ENCODE measurements around the gene MATN3. TPM values are rescaled to one million over a fixed set of nuclear protein-coding genes. Genes with fewer than 3 reads are reported as not detected.

The MATN3 gene
- total RNA-seq, 4 donors from 2014 or later, result 0.34 to 0.76 (median 0.60) TPM

DNA sequence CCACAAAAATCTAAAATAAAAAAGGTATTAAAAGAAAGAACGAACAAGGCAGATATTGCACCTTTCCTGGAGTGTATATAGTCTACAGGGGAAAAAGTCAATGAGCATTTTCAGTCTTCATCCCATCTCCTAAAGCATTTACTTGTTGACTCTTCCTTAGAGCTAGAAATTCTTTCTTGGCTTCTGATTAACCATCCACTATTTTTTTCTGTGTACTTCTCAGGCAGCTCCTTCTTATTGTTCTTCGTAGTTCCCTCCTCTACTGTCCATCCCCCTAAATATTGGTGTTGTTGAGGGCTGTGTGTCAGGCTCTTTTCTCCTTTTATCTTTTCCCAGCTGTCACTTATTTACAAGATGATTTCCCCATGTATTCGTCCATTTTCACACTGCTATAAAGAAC is 42.5 kb upstream of the MATN3 start:
- TF ChIP-seq, protein P1, sequence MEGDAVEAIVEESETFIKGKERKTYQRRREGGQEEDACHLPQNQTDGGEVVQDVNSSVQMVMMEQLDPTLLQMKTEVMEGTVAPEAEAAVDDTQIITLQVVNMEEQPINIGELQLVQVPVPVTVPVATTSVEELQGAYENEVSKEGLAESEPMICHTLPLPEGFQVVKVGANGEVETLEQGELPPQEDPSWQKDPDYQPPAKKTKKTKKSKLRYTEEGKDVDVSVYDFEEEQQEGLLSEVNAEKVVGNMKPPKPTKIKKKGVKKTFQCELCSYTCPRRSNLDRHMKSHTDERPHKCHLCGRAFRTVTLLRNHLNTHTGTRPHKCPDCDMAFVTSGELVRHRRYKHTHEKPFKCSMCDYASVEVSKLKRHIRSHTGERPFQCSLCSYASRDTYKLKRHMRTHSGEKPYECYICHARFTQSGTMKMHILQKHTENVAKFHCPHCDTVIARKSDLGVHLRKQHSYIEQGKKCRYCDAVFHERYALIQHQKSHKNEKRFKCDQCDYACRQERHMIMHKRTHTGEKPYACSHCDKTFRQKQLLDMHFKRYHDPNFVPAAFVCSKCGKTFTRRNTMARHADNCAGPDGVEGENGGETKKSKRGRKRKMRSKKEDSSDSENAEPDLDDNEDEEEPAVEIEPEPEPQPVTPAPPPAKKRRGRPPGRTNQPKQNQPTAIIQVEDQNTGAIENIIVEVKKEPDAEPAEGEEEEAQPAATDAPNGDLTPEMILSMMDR (IDR thresholded peaks at IDR 0.05), result no peak
- Histone ChIP-seq H3K36me3 (no peaks in the 10 kb centered on the region), H3K4me1 (peaks cover 17% of the 10 kb centered on the region), H3K4me3 (no peak overlapping the region), H3K9me3 (no peaks in the 10 kb centered on the region), H3K27ac (no peak overlapping the region), H3K27me3 (no peaks in the 10 kb centered on the region)
- no peak for DNase-seq (ENCODE audit: low spot score in 2 of 2)
- 96% methylated on average over 3 of the region's 3 CpGs for WGBS

DNA sequence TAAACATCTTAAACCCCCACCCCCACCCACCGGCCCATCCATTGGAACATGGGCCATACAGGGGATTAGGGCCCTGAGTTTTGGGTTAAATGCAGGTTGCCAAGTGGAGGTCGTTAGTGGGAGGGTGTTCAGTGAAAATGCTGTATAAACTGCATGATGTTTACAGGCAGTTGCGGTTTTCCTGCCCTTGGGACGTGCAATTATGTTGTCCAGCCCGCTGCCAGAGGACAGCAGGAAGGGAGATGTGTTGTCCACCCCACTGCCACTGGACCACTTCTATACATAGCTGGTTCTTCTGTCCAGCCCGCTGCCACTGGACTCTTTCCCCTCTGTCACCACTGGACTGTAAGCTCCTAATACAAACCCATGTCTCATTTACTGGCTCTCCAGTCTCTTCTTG is 41.7 kb upstream of the MATN3 start:
- TF ChIP-seq, protein P1 (IDR thresholded peaks at IDR 0.05), result no peak
- TF ChIP-seq POLR2AphosphoS5 (IDR thresholded peaks at IDR 0.05) (no peak), POLR2A (IDR thresholded peaks at IDR 0.05) (no peak), EP300 (IDR thresholded peaks at IDR 0.05) (no peak)
- Histone ChIP-seq H3K27me3 (no peaks in the 10 kb centered on the region), H3K36me3 (no peaks in the 10 kb centered on the region), H3K9me3 (no peaks in the 10 kb centered on the region), H3K4me3 (no peak overlapping the region), H3K4me1 (peaks cover 25% of the 10 kb centered on the region), H3K27ac (no peak overlapping the region)
- DNase-seq (ENCODE audit: low spot score in 2 of 2), result no peak
- WGBS, result 92% methylated on average over 6 of the region's 6 CpGs

DNA sequence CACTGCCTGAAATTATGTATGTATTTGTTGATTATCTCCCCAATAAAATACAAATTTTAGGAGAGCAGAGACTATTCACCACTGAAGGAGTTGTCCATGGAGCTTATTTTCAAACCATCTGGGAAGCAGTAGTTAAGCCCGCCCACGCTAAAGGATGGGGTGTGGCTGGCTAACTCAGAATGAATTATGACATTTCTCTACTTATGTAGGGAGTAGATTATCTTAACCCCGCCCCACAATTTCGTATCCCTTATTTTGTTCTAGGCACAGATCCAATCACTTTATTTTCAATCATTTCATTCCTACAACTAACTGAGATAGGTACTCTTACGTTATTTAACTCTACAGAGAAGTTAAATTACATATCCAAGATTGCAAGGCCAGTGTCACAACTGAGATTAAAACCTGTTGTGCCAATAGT is 40.4 kb upstream of the MATN3 start:
- no peak for TF ChIP-seq EP300 (IDR thresholded peaks at IDR 0.05)
- TF ChIP-seq, protein P1 (IDR thresholded peaks at IDR 0.05), result no peak
- TF ChIP-seq POLR2A (IDR thresholded peaks at IDR 0.05), result no peak
- TF ChIP-seq POLR2AphosphoS5 (IDR thresholded peaks at IDR 0.05), result no peak
- H3K27me3 ChIP-seq, result no peaks in the 10 kb centered on the region
- whole genome bisulfite sequencing, result 7% methylated on average over 5 of the region's 5 CpGs
- peak in 1 of 2 donors; percentile 82 for DNase-seq (ENCODE audit: low spot score in 2 of 2)
- peaks cover 37% of the 10 kb centered on the region for H3K4me1 ChIP-seq
- peak overlapping the region; percentile 98 for H3K27ac ChIP-seq
- H3K36me3 ChIP-seq, result no peaks in the 10 kb centered on the region
- H3K9me3 ChIP-seq, result no peaks in the 10 kb centered on the region
- H3K4me3 ChIP-seq, result peak overlapping the region; percentile 95

DNA sequence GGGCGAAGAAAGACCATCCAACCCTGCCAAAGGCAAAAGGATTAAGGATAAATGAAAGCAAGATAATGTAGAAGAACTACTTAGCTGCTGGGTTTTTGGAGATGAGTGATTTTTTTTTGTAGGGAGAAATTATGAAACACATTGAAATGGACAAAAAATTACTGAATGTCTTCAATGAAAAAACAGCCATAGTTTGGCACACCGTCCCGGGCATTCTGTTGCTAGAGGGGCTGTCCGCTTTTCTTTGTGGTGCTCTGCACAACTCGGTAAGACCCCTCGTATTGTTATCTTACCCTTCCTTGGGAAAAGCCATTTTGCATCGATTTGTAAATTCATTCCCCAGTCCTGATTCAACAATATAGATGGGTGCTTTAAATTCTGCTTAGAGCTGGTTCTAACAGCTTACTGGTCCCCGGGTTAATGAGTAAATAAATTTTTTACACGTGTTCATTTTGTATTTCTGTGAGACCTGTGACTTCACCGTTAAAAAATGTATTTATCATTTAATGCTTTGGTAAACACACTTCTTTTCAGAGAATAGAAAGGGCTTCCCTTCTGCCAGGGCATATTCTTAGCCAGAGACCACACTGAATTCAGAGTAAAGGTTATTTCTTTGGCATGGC is 39.9 kb upstream of the MATN3 start:
- TF ChIP-seq POLR2AphosphoS5 (IDR thresholded peaks at IDR 0.05), result no peak
- TF ChIP-seq EP300 (IDR thresholded peaks at IDR 0.05), result no peak
- no peak for TF ChIP-seq POLR2A (IDR thresholded peaks at IDR 0.05)
- TF ChIP-seq, protein P1 (IDR thresholded peaks at IDR 0.05), result no peak
- H3K4me3 ChIP-seq, result peak overlapping the region; percentile 95
- DNase-seq (ENCODE audit: low spot score in 2 of 2), result no peak
- no peaks in the 10 kb centered on the region for H3K27me3 ChIP-seq
- H3K36me3 ChIP-seq, result no peaks in the 10 kb centered on the region
- 2% methylated on average over 10 of the region's 10 CpGs for WGBS
- H3K9me3 ChIP-seq, result no peaks in the 10 kb centered on the region
- H3K4me1 ChIP-seq, result peaks cover 39% of the 10 kb centered on the region
- H3K27ac ChIP-seq, result peak overlapping the region; percentile 98

DNA sequence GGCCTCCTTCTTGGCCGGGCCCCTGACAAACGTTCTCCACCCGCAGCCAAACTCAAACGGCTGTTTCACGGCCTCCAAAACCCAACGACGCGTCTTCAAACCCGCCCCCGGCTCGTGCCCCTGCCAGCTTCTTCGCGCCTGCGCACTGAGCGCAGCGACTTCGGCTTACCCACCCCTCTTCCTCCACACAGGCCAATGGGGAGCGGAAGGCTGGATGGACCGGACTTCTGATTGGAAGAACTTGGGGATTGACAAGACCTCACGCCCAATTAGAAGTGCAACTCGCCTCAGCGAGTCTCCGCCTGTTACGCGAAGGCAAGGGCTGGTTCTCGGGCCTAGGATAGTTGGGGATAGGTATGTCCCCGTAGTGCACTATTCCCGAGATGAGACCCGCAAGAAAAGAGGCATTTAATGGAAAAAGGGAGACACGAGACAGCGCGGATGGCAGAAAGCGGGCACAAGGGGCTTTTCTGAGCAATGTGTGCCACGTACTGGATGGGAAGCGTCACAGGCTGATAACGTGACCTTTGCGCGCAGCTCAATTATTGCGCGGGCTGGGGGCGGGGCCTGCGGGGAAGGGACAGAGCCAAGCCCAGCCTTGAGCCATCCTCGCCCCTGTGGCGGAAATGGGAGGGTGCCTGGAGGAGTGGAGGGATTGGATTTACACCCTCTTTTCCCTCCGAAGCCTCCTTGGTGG is 39.2 kb upstream of the MATN3 start, which contains the start of gene LAPTM4A:
Gene LAPTM4A, minus strand, starts transcription at position 97 of the 697 bp plus-strand sequence. CDS start 108 bp downstream, outside the sequence.
- peaks cover 3% of the 10 kb centered on the region for H3K36me3 ChIP-seq
- DNase-seq (ENCODE audit: low spot score in 2 of 2), result peak; percentile 99
- no peaks in the 10 kb centered on the region for H3K27me3 ChIP-seq
- TF ChIP-seq, protein P1 (IDR thresholded peaks at IDR 0.05), result no peak
- TF ChIP-seq POLR2AphosphoS5 (IDR thresholded peaks at IDR 0.05), result peak; percentile 22 to 79 (median 78)
- TF ChIP-seq POLR2A (IDR thresholded peaks at IDR 0.05), result peak; percentile 39 to 89
- WGBS, result under 1% methylated on average over 25 of the region's 45 CpGs
- peaks cover 42% of the 10 kb centered on the region for H3K4me1 ChIP-seq
- peak within 1 kb of the TSS; percentile 98 for H3K27ac ChIP-seq
- peak within 1 kb of the TSS; percentile 95 for H3K4me3 ChIP-seq
- H3K9me3 ChIP-seq, result no peaks in the 10 kb centered on the region
